ENCODE results near the gene SLC44A4. TPM values are rescaled to one million over a fixed set of nuclear protein-coding genes. Genes with fewer than 3 reads are reported as not detected.

Gene SLC44A4
- total RNA-seq, 1 donor from 2014 or later: 0.32 TPM

- H3K4me3 ChIP-seq: peak within 1 kb of the TSS; percentile 41
- peaks cover 13% of the 10 kb centered on the region for H3K4me1 Mint-ChIP-seq
- peaks cover 15% of the 10 kb centered on the region for H3K9me3 Mint-ChIP-seq
- peaks cover 11% of the 10 kb centered on the region for H3K79me2 ChIP-seq (ENCODE audit: low read depth)
- peaks cover 4% of the 10 kb centered on the region for H3K36me3 Mint-ChIP-seq
- H3K27ac ChIP-seq: peak within 1 kb of the TSS; percentile 85
- H3K4me2 ChIP-seq: peak within 1 kb of the TSS; percentile 70
- H3K4me3 Mint-ChIP-seq: peak within 1 kb of the TSS; percentile 79
- peaks cover 45% of the 10 kb centered on the region for H3F3A ChIP-seq (ENCODE audit: low read depth)
- H3K9ac ChIP-seq: no peak within 1 kb of the TSS
- H3K36me3 ChIP-seq: no peaks in the 10 kb centered on the region
- peak within 1 kb of the TSS; percentile 97 for H3K27ac Mint-ChIP-seq
- H3K9me3 ChIP-seq (ENCODE audit: low read depth): no peaks in the 10 kb centered on the region
- no peaks in the 10 kb centered on the region for H4K20me1 ChIP-seq (ENCODE audit: low read depth)
- no peaks in the 10 kb centered on the region for H3K27me3 ChIP-seq
- peaks cover 13% of the 10 kb centered on the region for H3K4me1 ChIP-seq
- peak within 1 kb of the TSS; percentile 61 for H2AFZ ChIP-seq (replicated peaks)
- TF ChIP-seq EZH2 (IDR thresholded peaks at IDR 0.05): no peak
- no peak for TF ChIP-seq EZH2phosphoT487 (IDR thresholded peaks at IDR 0.05)
- TF ChIP-seq CTCF (IDR thresholded peaks at IDR 0.05): no peak
- DNase-seq (ENCODE audit: low spot score): peak; percentile 98
- H3K27me3 Mint-ChIP-seq (ENCODE audit: insufficient read depth, low read depth): peaks cover 5% of the 10 kb centered on the region
These were observed 63.6 kb downstream of the SLC44A4 start, which contains the start of the genes HSPA1A and HSPA1L for GRCh38 chr6:31815025-31815838. Gene HSPA1A, plus strand, starts transcription at chr6:31815543. Its CDS starts 214 bp downstream, at chr6:31815757. Gene HSPA1L, minus strand, starts transcription at chr6:31815283. Its CDS starts 3,311 bp downstream, at chr6:31811972.

- Histone ChIP-seq H2AFZ (replicated peaks) (no peak overlapping the region), H3K4me1 (peaks cover 13% of the 10 kb centered on the region), H3F3A (ENCODE audit: low read depth) (peaks cover 40% of the 10 kb centered on the region), H3K9me3 (ENCODE audit: low read depth) (no peaks in the 10 kb centered on the region), H3K27me3 (no peaks in the 10 kb centered on the region), H3K79me2 (ENCODE audit: low read depth) (peaks cover 11% of the 10 kb centered on the region), H3K9ac (no peak overlapping the region), H3K27ac (peak overlapping the region; percentile 85), H3K4me2 (peak overlapping the region; percentile 70), H4K20me1 (ENCODE audit: low read depth) (no peaks in the 10 kb centered on the region), H3K36me3 (no peaks in the 10 kb centered on the region), H3K4me3 (peak overlapping the region; percentile 41)
- Mint-ChIP-seq H3K4me3 (peak overlapping the region; percentile 79), H3K27ac (peak overlapping the region; percentile 60), H3K9me3 (peaks cover 15% of the 10 kb centered on the region), H3K4me1 (peaks cover 13% of the 10 kb centered on the region), H3K36me3 (peaks cover 4% of the 10 kb centered on the region), H3K27me3 (ENCODE audit: insufficient read depth, low read depth) (peaks cover 5% of the 10 kb centered on the region)
- TF ChIP-seq CTCF (IDR thresholded peaks at IDR 0.05) (no peak), EZH2 (IDR thresholded peaks at IDR 0.05) (no peak), EZH2phosphoT487 (IDR thresholded peaks at IDR 0.05) (no peak)
- peak; percentile 96 for DNase-seq (ENCODE audit: low spot score)
These were observed 64.1 kb downstream of the SLC44A4 start for GRCh38 chr6:31814677-31815024.

- Mint-ChIP-seq H3K27ac (no peak overlapping the region), H3K36me3 (peaks cover 4% of the 10 kb centered on the region), H3K9me3 (peaks cover 13% of the 10 kb centered on the region), H3K4me1 (peaks cover 13% of the 10 kb centered on the region), H3K27me3 (ENCODE audit: insufficient read depth, low read depth) (peaks cover 8% of the 10 kb centered on the region), H3K4me3 (no peak overlapping the region)
- H3K27ac ChIP-seq: no peak overlapping the region
- H2AFZ ChIP-seq (replicated peaks): no peak overlapping the region
- peaks cover 11% of the 10 kb centered on the region for H3K79me2 ChIP-seq (ENCODE audit: low read depth)
- no peak overlapping the region for H3K4me2 ChIP-seq
- H3K36me3 ChIP-seq: no peaks in the 10 kb centered on the region
- DNase-seq (ENCODE audit: low spot score): no peak
- H3K9ac ChIP-seq: no peak overlapping the region
- no peak overlapping the region for H3K4me3 ChIP-seq
- TF ChIP-seq EZH2 (IDR thresholded peaks at IDR 0.05): no peak
- TF ChIP-seq CTCF (IDR thresholded peaks at IDR 0.05): no peak
- no peak for TF ChIP-seq EZH2phosphoT487 (IDR thresholded peaks at IDR 0.05)
- no peaks in the 10 kb centered on the region for H4K20me1 ChIP-seq (ENCODE audit: low read depth)
- peaks cover 13% of the 10 kb centered on the region for H3K4me1 ChIP-seq
- H3K9me3 ChIP-seq (ENCODE audit: low read depth): no peaks in the 10 kb centered on the region
- H3F3A ChIP-seq (ENCODE audit: low read depth): peaks cover 32% of the 10 kb centered on the region
- H3K27me3 ChIP-seq: no peaks in the 10 kb centered on the region
These were observed 65.3 kb downstream of the SLC44A4 start for GRCh38 chr6:31813465-31813849.

Small RNA genes lying within 50 kb of the gene (small RNA-seq; reads per million reads assigned to genes)
- 186 reads per million, percentile 99 among the genes with 10 or more reads in this experiment for gene SNORD48
- gene SNORD52: not detected

Other genes with a start within 250 kb of the SLC44A4 start
- 171 and 310 TPM in 2 replicates for gene BAG6, start 226.3 kb downstream of the SLC44A4 start, total RNA-seq (ENCODE audit: low replicate concordance)
- 2.6 and 4.2 TPM in 2 replicates for gene APOM, start 223.1 kb downstream of the SLC44A4 start, total RNA-seq (ENCODE audit: low replicate concordance)
- gene C6orf47, start 218.2 kb downstream of the SLC44A4 start, total RNA-seq (ENCODE audit: low replicate concordance): 14.6 and 17.1 TPM in 2 replicates
- 20.2 and 21.0 TPM in 2 replicates for gene GPANK1, start 214.0 kb downstream of the SLC44A4 start, total RNA-seq (ENCODE audit: low replicate concordance)
- gene CSNK2B, start 212.9 kb downstream of the SLC44A4 start, total RNA-seq (ENCODE audit: low replicate concordance): 126 and 190 TPM in 2 replicates
- gene LY6G5B, start 209.0 kb downstream of the SLC44A4 start, total RNA-seq (ENCODE audit: low replicate concordance): 2.8 and 8.6 TPM in 2 replicates
- gene LY6G5C, start 197.9 kb downstream of the SLC44A4 start, total RNA-seq (ENCODE audit: low replicate concordance): 0.09 TPM in 1 of 2 replicates, not detected in the other
- gene ABHD16A, start 175.7 kb downstream of the SLC44A4 start, total RNA-seq (ENCODE audit: low replicate concordance): 21.3 and 45.0 TPM in 2 replicates
- not detected in 2 replicates for gene LY6G6F, start 172.1 kb downstream of the SLC44A4 start, total RNA-seq (ENCODE audit: low replicate concordance)
- 0.90 TPM in 1 of 2 replicates, not detected in the other for gene LY6G6D, start 163.6 kb downstream of the SLC44A4 start, total RNA-seq (ENCODE audit: low replicate concordance)
- not detected in 2 replicates for gene LY6G6C, start 157.3 kb downstream of the SLC44A4 start, total RNA-seq (ENCODE audit: low replicate concordance)
- not detected in 2 replicates for gene MPIG6B, start 155.6 kb downstream of the SLC44A4 start, total RNA-seq (ENCODE audit: low replicate concordance)
- gene DDAH2, start 149.7 kb downstream of the SLC44A4 start, total RNA-seq (ENCODE audit: low replicate concordance): 94.3 and 202 TPM in 2 replicates
- gene CLIC1, start 142.5 kb downstream of the SLC44A4 start, total RNA-seq (ENCODE audit: low replicate concordance): 234 and 307 TPM in 2 replicates
- 45.5 and 50.9 TPM in 2 replicates for gene MSH5, start 139.0 kb downstream of the SLC44A4 start, total RNA-seq (ENCODE audit: low replicate concordance)
- gene SAPCD1, start 116.3 kb downstream of the SLC44A4 start, total RNA-seq (ENCODE audit: low replicate concordance): 10.1 and 11.9 TPM in 2 replicates
- gene VWA7, start 101.7 kb downstream of the SLC44A4 start, total RNA-seq (ENCODE audit: low replicate concordance): 0.15 and 0.34 TPM in 2 replicates
- 34.1 and 66.8 TPM in 2 replicates for gene VARS1, start 83.2 kb downstream of the SLC44A4 start, total RNA-seq (ENCODE audit: low replicate concordance)
- 105 and 125 TPM in 2 replicates for gene LSM2, start 72.0 kb downstream of the SLC44A4 start, total RNA-seq (ENCODE audit: low replicate concordance)
- 0.49 and 1.2 TPM in 2 replicates for gene HSPA1L, start 63.7 kb downstream of the SLC44A4 start, total RNA-seq (ENCODE audit: low replicate concordance)
- 36.0 and 84.3 TPM in 2 replicates for gene HSPA1A, start 63.5 kb downstream of the SLC44A4 start, total RNA-seq (ENCODE audit: low replicate concordance)
- 35.3 and 65.1 TPM in 2 replicates for gene HSPA1B, start 51.3 kb downstream of the SLC44A4 start, total RNA-seq (ENCODE audit: low replicate concordance)
- gene NEU1, start 16.2 kb downstream of the SLC44A4 start, total RNA-seq (ENCODE audit: low replicate concordance): 17.4 and 30.3 TPM in 2 replicates
- 93.3 and 189 TPM in 2 replicates for gene EHMT2, start 18.7 kb upstream of the SLC44A4 start, total RNA-seq (ENCODE audit: low replicate concordance)
- 8.4 and 25.6 TPM in 2 replicates for gene ZBTB12, start 23.1 kb upstream of the SLC44A4 start, total RNA-seq (ENCODE audit: low replicate concordance)
- 1.1 and 1.4 TPM in 2 replicates for gene C2, start 48.7 kb upstream of the SLC44A4 start, total RNA-seq (ENCODE audit: low replicate concordance)
- 0.50 TPM in 1 of 2 replicates, not detected in the other for gene CFB, start 67.1 kb upstream of the SLC44A4 start, total RNA-seq (ENCODE audit: low replicate concordance)
- 129 and 135 TPM in 2 replicates for gene NELFE, start 80.0 kb upstream of the SLC44A4 start, total RNA-seq (ENCODE audit: low replicate concordance)
- 21.0 and 50.5 TPM in 2 replicates for gene SKIC2, start 80.2 kb upstream of the SLC44A4 start, total RNA-seq (ENCODE audit: low replicate concordance)
- gene DXO, start 93.1 kb upstream of the SLC44A4 start, total RNA-seq (ENCODE audit: low replicate concordance): 10.2 and 23.0 TPM in 2 replicates
- 1.7 and 4.3 TPM in 2 replicates for gene C4A, start 103.1 kb upstream of the SLC44A4 start, total RNA-seq (ENCODE audit: low replicate concordance)
- 0.30 and 1.5 TPM in 2 replicates for gene C4B, start 135.8 kb upstream of the SLC44A4 start, total RNA-seq (ENCODE audit: low replicate concordance)
- gene CYP21A2, start 159.4 kb upstream of the SLC44A4 start, total RNA-seq (ENCODE audit: low replicate concordance): 0.09 TPM in 1 of 2 replicates, not detected in the other
- 0.71 and 3.2 TPM in 2 replicates for gene TNXB, start 230.3 kb upstream of the SLC44A4 start, total RNA-seq (ENCODE audit: low replicate concordance)
- 19.4 and 41.8 TPM in 2 replicates for gene ATF6B, start 249.2 kb upstream of the SLC44A4 start, total RNA-seq (ENCODE audit: low replicate concordance)